Measurements from ENCODE around the gene ADGRG3.
"Not testable (repeated sequence)": the region's sequence is repeated elsewhere in the genome, so short reads cannot be mapped to it uniquely, and the experiment has no call there.

The ADGRG3 gene

DNA sequence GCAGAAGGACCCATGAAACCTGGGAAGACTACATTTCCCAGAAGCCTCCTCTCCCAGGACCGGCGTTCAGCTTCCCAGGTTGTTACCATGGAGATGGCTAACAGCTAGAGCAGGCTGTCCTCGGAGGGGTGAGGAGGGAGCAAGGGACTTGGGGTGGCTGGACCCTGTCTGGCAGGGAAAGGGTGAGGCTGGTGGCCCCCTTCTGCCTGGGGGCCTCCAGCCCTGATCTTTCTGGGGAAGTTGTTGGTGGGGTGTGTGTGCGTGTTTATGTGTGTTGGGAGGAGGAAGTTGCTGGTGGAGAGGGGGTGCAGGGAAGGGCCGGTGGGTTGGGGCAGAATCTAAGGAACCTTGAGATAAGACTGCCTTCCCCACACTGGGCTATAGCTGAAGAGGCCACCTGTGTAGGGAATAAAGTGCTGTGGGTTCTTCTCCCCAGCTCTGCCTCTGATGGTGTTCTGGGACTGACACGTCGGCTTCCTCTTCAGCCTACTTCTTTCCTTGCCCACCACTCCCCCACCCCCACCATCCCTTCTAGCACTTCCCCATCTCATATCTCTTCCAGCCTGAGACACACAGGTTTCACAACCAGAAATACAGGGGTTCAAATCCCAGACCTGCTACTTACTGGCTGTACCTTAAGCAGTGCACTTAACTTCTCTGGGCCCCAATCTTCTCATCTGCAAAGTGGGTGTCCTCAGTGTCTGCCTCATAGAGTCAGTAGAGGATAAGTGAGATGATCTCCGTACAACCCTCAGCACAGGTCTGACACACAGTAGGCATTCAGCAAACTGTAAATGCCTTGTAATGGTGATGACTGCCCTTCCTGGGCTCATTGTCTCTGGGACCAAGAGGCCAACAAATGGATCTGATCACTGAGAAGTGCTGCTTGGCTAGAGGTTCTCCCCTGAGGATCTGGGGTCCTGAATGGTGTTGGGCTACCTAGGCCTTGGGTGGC, 26.9 kb downstream of the ADGRG3 start, which contains the start of gene DRC7:
Gene DRC7, plus strand, starts transcription at position 82 of the 955 bp plus-strand sequence. CDS start 3,144 bp downstream, outside the sequence.
- no peak for DNase-seq (ENCODE audit: low read depth in 2 of 2)

DNA sequence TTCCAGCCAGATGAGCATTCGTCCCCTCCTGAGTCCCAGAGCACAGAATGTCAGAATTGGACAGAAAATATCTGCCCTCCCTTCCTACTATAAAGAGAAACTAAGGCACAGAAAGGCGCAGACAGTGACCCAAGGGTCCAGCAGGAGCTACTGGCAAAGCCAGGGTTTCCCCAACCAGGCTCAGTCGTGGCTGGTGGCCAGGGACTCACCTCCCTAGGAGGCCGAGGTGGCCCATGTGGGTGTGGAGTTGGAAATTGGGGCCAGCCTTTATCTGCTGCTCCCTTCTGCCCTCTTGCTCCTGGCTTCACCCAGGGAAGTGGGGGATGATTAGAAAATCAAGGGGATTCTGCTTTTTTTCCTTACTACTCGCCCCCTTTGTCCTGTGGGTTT, 27.6 kb downstream of the ADGRG3 start:
- no peak for DNase-seq (ENCODE audit: low read depth in 2 of 2)

DNA sequence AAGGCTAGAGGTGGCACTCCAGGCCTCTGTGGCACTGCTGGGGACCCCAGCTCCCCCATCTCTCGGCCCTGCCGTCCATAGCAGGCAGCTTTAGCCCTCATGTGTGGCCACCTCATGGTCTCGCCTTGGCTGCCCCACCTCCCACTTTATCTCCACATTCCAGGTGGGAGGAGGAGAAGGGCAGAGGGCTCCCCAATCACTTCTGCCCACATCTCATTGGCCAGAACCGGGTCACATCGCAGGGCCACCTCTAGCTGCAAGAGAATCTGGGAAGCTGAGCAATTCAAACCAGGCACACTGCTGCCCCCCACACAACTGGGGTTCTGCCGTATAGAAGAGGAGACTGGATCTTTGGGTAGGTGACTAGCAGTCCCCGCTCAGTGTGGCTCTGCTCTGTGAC, 28.1 kb downstream of the ADGRG3 start:
- DNase-seq (ENCODE audit: low read depth in 2 of 2), result no peak

DNA sequence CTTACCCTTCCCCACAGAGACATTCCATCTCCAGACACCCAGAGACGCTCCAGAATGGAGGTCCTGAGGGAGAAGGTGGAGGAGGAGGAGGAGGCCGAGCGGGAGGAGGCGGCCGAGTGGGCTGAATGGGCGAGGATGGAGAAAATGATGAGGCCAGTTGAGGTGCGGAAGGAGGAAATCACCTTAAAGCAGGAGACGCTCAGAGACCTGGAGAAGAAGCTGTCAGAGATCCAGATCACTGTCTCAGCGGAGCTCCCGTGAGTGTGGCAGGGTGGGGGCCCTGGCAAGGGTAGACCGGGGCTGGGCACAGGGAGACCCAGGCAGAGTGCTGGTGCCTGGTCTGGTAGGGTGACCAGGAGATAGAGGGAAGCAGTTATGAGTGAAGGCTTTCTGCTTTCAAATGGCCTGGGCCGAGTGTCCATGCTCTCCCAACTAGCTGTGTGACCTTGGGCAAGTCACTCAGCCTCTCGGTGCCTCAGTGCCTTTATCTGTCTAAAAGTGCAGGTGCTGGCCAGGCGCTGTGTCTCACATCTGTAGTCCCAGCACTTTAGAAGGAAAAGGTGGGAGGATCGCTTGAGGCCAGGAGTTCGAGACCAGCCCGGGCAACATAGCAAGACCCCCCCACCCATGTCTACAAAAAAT, 29.9 kb downstream of the ADGRG3 start:
- no peak for DNase-seq (ENCODE audit: low read depth in 2 of 2)

DNA sequence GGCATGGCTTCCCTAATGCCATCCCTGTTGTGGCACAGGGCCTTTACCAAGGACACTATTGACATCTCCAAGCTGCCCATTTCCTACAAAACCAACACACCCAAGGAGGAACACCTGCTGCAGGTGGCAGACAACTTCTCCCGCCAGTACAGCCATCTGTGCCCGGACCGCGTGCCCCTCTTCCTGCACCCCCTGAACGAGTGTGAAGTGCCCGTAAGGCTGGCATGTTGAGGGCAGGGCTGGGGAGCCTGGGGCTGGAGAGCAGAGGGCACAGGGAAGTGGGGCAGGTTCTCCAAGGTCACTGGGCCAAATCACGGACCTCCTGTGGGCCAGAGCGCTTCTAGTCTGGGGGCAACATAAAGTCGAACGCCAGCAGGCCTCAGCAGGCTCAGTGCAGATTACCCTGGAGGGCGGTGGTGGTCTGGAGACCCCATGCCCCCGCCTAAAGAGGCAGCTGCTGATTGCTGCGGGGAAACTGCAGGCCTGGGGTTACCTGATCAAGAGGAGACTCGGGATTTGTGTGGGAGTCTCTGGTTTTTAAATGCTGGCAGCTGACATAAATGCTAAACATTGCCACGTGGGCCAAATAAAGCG, 30.8 kb downstream of the ADGRG3 start:
- DNase-seq (ENCODE audit: low read depth in 2 of 2), result no peak

DNA sequence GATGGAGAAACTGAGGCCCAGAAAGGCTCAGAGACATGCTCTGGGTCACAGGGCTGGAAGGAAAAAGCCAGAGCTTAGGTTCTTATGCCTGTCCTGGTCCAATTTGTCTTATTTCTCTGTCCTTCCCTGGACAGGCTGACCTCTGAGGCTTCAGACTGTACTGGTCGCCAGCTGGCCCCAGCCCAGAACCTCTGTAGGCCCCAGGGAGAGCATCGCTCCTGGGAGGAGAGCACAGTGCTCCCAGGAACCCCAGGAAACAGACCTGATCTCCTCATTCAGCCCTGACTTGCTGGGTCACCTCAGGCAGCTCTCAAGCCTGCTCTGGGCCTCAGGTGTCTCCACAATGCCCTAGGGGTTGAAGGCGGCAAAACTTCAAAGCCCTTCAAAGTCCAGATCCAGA, 31.4 kb downstream of the ADGRG3 start:
- no peak for DNase-seq (ENCODE audit: low read depth in 2 of 2)

DNA sequence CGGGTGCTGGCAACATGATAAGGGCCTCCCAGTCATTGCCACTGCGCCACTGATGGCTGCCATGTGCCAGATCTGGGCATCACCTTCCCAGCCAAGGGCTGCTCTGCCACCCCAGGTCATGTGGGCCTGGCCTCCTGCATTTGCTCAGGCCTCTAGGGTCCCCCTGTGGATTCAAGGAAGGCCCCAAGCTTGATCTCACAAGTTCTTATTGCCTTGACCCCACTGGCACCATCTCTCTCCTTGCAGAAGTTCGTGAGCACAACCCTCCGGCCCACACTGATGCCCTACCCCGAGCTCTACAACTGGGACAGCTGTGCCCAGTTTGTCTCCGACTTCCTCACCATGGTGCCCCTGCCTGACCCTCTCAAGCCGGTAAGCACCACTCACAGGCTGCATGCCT, 31.8 kb downstream of the ADGRG3 start:
- no peak for DNase-seq (ENCODE audit: low read depth in 2 of 2)

DNA sequence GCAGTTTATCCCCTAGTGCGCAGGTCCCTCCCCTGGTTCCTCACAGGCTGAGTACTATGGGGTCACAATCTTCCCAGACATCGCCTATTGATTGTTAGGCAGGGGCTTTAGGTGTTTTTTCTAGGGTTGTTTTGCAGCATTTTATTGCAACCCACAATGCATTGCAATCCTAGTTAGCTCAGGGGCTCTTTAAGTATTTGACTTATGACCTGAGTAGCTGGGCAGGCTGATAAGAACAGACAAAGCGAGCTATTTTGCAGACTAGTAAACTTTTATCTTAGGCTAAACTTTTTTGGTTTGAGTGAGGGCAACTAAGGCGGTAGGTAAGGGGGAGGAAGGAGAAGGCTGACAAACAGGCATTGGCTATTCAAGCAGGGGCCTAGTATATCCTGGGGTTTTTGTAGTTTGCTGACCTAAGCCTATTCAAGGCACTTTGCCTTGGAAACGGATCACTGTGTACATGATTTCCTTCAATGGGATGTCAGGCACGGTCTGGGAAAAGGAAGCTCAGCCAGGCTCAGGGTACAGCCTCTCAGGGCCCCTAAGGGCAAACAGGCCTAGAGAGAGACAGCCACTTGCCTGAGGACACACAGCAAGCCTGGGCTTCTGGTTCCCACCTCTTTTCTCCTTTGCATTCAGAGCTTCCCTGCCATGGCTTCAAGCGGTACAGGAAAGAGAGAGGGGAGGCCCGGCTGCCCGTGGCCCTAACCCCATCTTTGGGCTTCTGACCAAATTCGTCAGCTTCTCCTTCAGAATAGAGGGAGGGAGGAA, 32.9 kb downstream of the ADGRG3 start:
- DNase-seq (ENCODE audit: low read depth in 2 of 2), result no peak

DNA sequence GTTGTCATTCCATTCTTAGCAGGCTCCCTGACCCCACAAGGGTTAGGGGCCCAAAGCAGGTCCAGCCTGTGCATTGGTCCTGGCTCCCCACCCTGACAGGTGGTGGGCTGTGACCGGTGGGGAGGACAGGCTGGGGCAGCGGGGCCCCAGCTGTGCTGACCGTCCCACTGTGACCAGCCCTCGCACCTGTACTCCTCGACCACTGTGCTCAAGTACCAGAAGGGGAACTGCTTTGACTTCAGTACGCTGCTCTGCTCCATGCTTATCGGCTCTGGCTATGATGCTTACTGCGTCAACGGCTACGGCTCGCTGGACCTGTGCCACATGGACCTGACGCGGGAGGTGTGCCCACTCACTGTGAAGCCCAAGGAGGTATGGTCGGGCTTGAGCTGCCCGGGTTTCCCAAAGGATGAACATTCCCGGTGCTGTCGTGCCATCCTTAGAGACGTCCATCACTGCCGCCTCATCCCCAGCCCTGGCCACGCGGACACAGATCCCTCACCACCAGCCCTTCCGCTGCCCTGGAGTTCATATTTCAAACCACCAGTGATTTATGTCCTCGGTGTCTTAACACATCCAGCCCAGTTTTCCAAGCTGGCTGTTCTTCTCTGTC, 33.8 kb downstream of the ADGRG3 start:
- no peak for DNase-seq (ENCODE audit: low read depth in 2 of 2)

DNA sequence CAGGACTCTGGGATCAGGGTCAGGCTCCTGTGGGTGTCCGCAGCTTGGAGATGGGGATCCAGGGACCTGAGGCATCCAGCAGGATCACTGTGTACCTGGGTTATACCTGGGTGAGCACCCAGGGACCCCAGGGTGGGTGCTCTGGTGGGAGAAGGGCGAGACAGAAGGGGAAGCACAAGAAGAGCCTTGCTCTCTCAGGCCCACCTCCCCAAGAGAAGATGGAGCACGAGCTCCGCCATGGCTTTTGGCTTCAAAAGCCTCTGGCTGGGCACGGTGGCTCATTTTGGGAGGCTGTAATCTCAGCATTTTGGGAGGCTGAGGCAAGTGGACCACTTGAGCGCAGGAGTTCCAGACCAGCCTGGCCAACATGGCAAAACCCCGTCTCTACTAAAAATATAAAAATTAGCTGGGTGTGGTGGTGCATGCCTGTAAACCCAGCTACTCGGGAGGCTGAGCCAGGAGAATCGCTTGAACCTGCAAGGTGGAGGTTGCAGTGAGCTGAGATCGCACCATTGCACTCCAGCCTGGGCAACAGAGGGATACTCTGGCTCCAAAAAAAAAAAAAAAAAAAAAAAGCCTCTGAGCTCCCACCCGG, 35.4 kb downstream of the ADGRG3 start:
- DNase-seq (ENCODE audit: low read depth in 2 of 2), result no peak

DNA sequence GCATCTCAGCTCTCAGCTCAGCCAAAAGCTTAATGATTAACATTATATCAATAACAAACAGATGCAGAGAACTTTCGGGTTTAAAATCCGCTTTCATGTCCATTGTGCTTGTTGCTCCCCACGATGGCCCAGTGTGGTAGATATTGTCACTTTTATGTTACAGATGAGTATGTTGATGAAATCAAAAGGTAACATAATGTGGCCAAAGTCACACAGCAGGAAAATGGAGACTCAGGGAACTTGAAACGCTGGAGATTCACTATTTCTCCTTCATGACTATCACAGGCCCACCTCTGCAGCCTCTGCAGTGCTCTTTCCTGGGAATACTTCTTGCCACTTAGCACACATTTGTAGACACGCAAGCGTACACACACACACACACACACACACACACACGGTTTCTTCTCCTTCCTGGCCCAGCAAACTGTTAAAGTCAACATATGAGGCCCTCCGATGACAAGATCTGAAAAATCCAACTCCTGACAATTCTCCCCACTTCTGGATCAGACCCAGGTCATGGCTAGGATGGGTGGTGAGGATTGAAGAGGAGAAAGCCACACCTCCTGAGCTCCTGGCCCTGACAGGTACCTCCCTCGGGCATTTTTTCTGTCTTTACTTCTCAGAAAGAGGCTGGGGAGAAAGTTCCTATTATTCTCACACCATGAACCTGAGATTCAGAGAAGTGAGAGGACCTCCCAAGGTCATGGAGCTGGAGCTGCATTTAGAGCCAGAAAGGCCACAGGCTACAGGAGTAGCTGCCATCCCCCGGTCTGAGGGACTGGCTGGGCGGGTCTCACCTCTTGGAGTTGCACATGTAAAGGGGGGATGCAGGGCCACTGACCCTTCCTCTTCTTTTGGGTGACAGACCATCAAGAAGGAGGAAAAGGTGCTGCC, 36.2 kb downstream of the ADGRG3 start:
- no peak for DNase-seq (ENCODE audit: low read depth in 2 of 2)

DNA sequence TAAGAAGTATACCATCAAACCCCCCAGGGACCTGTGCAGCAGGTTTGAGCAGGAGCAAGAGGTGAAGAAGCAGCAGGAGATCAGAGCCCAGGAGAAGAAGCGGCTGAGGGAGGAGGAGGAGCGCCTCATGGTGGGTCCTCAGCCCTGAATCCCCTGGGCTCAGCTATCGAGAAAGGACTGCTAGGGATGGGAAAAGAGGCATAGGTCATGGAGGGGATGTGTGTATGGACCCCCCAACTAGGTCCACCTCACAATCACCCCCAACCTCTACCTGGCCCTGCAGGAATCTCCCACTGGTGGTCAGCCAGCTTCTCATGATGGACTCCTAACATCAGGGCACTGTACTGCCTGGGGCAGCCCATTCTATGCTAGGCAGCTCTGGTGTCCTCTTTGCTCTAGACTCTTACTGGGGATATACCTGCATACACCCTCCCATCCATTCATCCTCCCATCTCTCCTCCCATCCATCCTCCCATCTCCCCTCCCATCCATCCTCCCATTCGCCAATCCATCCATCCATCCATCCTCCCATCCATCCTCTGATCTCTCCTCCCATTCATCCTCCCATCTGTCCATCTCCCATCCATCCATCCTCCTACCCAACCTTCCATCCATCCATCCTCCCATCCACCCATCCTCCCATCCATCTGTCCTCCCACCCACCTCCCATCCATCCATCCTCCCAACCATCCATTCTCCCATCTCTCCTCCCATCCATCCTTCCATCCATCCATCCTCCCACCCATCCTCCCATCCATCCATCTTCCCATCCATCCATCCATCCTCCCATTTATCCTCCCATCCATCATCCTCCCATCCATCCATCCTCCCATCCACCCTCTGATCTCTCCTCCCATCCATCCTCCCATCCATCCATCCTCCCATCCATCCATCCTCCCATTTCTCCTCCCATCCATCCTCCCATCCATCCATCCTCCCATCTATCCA, 37.1 kb downstream of the ADGRG3 start:
- no peak for DNase-seq (ENCODE audit: low read depth in 2 of 2)

DNA sequence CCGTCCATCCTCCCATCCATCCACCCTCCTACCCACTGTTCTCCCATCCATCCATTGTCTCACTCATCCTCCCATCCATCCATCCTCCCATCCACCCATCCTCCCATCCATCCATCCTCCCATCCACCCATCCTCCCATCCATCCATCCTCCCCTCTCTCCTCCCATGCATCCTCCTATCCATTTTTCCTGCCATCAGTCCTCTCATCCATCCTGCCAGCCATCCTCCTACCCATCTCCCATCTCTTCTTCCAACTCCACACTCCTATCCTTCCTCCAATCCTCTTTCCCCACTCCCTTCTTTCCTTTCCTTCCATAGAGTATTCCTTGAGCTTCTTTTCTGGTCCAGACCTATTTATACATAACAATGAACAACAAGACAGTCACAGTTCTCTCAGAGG, 38.6 kb downstream of the ADGRG3 start:
- DNase-seq (ENCODE audit: low read depth in 2 of 2), result no peak

DNA sequence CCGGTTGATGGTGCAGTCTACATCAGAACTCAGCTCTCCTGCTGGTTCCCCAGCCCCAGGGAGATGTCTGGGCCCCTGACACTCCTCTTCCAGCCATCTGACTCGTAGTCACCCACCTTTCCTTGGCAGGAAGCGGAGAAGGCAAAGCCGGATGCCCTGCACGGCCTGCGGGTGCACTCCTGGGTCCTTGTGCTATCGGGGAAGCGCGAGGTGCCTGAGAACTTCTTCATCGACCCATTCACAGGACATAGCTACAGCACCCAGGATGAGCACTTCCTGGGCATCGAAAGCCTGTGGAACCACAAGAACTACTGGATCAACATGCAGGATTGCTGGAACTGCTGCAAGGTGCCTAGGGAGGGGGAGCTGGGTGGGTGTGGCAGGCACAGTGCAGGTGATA, 39.2 kb downstream of the ADGRG3 start:
- DNase-seq (ENCODE audit: low read depth in 2 of 2), result no peak

DNA sequence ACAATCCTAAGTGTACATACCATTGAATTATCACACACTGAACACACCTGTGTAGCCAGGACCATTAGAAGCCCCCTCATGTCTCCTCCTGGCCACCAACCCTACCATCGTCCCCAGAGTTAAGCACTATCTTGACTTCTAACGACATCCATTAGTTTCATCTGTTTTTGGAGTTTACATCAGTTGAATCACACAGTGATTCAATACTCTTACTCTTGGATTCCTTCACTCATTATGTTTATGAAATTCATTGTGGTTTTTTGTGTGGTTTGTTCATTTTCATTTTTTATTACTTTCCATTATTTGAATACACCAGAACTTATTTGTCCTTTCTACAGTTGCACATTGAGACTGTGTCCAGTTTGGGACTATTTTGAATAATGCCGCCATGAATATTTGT, 40.1 kb downstream of the ADGRG3 start:
- no peak for DNase-seq (ENCODE audit: low read depth in 2 of 2)

DNA sequence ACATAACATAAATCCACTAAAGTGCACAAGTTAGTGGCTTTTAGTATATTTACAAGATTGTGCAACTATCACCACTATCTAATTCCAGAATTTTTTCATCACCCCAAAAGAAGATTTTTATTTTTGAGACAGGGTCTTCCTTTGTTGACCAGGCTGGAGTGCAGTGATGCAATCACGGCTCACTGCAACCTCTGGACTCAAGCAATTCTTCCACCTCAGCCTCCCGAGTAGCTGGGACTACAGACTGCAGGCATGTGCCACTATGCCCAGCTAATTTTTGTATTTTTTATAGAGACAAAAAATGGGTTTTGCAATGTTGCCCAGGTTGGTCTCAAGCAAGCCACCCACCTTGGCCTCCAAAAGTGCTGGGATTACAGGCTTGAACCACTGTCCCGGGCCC, 41.6 kb downstream of the ADGRG3 start:
- DNase-seq (ENCODE audit: low read depth in 2 of 2), result no peak

DNA sequence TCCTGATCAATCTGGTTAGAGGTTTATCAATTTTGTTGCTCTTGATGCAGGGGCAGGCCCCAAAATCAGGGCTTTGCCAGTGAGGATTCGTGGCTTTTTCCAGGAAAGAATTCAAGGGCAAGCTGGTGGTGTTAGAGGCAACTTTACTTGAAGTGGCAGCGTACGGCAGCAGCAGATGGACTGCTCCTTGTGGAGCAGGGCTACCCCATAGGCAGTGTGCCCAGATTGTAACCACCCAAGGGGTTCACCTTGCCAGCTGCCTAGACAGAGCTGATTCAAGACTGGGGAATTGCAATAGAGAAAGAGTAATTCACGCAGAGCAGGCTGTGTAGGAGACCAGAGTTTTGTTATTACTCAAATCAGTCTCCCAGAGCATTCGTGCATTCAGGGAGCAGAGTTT, 43.2 kb downstream of the ADGRG3 start:
- DNase-seq (ENCODE audit: low read depth in 2 of 2), result no peak

DNA sequence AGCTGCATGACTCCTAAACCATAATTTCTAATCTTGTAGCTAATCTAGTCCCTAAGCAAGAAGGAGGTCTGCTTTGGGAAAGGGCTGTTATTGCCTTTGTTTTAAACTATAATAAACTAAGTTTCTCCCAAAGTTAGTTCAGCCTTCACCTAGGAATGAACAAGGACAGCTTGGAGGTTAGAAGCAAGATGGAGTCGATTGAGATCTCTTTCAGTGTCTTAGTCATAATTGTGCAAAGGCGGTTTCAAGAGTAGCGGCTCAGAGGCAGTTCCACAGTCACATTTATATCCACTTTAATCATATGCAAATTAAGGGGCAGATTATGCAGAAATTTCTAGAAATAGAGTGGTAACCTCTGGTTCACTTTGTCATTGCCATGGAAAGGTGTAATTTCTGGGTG, 43.9 kb downstream of the ADGRG3 start:
- DNase-seq (ENCODE audit: low read depth in 2 of 2), result no peak

DNA sequence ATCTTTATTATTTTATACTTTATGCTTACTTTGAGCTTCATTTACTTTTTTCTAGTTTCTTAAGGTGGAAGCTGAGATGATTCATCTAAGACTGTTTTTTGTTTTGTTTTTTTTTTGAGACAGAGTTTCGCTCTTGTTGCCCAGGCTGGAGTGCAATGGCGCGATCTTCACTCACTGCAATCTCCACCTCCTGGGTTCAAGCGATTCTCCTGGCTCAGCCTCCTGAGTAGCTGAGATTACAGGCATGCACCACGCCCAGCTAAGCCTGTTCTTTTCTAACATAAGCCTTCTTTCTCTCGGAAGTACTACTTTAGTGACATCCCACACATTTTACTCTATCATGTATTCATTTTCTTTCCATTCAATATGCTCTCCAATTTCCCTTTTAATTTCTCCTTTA, 44.5 kb downstream of the ADGRG3 start:
- not testable (repeated sequence) for DNase-seq (ENCODE audit: low read depth in 2 of 2)
